Heart left ventricle (tissue), 13 donors: ENCODE results near the gene ZNF790.

Source experiments
- CTCF ChIP-seq, 12 donors: fragments of 200-600 bp; sonication (generic) in 4 of 12; IDR thresholded peaks; one replicate each; pipeline versions ENCODE4 v1.5.0 to v1.8.0; 2018 to 2022; ENCODE audit warnings: antibody characterized with exemption in 12 of 12, mild to moderate bottlenecking in 5 of 12
- POLR2A ChIP-seq, 2 donors: fragments of 450-650 bp; IDR thresholded peaks; one replicate each; pipeline ENCODE4 v1.6.1; 2017; ENCODE audit warnings: antibody characterized with exemption in 2 of 2, mild to moderate bottlenecking in 2 of 2, moderate library complexity in 2 of 2
- donor health status: ischemic (EF 13 %, LVEDD 7.1; RV severe dilation, severe dysfunction).
- donor health status: DM: no; HTN: yes; CAD: no.
- donor health status: DM: no; HTN: no; CAD: no.
- donor health status: ischemic (EF 25% LVEDD 6.9; RV normal size, moderate dysfunction).
- donor health status: ischemic (EF 25% LVEDD 5.7; RV mildly dilated, moderate dysfunction).
- donor health status: ischemic (EF 35%, LVEDD 5.7; RV mildly dilated, moderate dysfunction).
- donor health status: nonischemic (EF 11% LVEDD 7.7; RV severe dilation, severe dysfunction).
- donor health status: DM: yes; HTN: yes; CAD: no.
- donor health status: PGD.
- donor health status: ischemic (EF 29% LVEDD 5.4; RV normal size, mild dysfunction).
- donor health status: nonischemic (EF 23%, LVEDD 6.1; RV moderate dilation, normal function).

DNA sequence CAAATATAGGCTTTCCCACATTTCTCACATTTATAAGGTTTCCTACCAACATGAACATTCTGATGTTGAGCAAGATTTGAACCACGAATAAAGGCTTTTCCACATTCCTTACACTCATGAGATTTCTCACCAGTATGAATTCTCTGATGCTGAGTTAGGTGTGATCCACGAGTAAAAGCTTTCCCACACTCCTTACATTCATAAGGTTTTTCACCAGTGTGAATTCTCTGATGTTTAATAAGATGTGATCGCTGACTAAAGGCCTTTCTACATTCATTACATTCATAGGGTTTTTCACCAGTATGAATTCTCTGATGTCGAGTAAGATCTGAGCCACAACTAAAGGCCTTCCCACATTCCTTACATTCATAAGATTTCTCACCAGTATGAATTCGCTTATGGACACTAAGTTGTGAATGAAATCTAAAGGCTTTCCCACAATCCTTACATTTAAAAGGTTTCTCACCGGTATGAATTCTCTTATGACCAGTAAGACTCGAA is 19.0 kb downstream of the ZNF790 start:
- no peak for TF ChIP-seq CTCF (IDR thresholded peaks at IDR 0.05)
- no peak for TF ChIP-seq POLR2A (IDR thresholded peaks at IDR 0.05)
